ENCODE measurements around the gene TROAP. TPM values are rescaled to one million over a fixed set of nuclear protein-coding genes. Genes with fewer than 3 reads are reported as not detected.
A peak's percentile ranks its signal among the peaks of the same experiment; 100 is the strongest.

Gene TROAP, protein sequence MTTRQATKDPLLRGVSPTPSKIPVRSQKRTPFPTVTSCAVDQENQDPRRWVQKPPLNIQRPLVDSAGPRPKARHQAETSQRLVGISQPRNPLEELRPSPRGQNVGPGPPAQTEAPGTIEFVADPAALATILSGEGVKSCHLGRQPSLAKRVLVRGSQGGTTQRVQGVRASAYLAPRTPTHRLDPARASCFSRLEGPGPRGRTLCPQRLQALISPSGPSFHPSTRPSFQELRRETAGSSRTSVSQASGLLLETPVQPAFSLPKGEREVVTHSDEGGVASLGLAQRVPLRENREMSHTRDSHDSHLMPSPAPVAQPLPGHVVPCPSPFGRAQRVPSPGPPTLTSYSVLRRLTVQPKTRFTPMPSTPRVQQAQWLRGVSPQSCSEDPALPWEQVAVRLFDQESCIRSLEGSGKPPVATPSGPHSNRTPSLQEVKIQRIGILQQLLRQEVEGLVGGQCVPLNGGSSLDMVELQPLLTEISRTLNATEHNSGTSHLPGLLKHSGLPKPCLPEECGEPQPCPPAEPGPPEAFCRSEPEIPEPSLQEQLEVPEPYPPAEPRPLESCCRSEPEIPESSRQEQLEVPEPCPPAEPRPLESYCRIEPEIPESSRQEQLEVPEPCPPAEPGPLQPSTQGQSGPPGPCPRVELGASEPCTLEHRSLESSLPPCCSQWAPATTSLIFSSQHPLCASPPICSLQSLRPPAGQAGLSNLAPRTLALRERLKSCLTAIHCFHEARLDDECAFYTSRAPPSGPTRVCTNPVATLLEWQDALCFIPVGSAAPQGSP
- polyA plus RNA-seq (2011; rRNA removed) (11.8 and 24.8 TPM in 2 replicates), polyA minus RNA-seq (2011; rRNA and poly(A)+ RNA removed) (17.5 and 23.2 TPM in 2 replicates)

DNA sequence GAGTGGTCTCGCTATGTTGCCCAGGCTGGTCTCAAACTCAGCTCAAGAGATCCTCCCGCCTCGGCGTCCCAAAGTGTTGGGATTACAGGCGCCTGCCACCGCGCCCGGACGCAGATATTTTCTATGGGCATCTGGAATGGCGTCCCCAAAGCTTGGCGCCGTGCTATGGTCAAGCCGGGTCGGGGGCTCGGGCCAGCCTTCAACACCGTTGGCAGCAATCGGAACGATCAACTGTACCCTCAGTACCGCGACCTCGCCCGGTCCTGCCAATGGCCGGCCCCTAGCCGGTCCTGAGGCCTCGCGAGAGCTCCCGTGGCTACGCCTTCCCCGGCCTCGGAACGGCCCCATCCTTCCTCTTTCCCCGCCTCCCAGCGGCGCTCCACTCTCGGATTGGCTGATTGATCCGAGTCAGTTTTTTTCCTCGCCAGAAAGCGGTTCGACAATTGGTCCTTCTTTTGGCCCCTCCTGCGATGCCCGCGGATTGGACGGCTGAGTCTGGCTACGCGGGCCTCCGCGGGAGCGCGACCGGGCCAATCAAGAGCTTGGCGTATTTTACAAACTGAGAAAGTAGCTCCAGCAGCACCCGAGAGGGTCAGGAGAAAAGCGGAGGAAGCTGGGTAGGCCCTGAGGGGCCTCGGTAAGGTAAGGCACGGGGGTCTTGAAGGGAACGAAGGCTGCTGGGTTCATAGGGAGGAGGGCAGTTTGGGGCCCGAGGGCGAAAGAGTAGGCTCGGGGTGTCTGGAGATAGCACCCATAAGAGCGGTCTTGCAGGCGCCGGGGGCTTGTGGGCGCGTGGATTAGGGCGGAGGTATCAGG lies at the start of gene TROAP:
Gene TROAP (plus strand): TSS at position 548 of the 816 bp plus-strand sequence. CDS start 354 bp downstream, outside the sequence.
- no peaks in the 10 kb centered on the region for H3K27me3 ChIP-seq (ENCODE audit: control insufficient read depth, insufficient read depth, low read length)
- H3K36me3 ChIP-seq (ENCODE audit: control insufficient read depth, insufficient read depth, low read length) = no peaks in the 10 kb centered on the region
- CTCF ChIA-PET = interaction anchor here (0.7 to 2.7 kb wide), 10 partner anchors 9 to 235 kb away, joined by 3 to 23 read pairs (median 6); partner anchors contain the start of gene C1QL4
- TF ChIP-seq, protein P1, sequence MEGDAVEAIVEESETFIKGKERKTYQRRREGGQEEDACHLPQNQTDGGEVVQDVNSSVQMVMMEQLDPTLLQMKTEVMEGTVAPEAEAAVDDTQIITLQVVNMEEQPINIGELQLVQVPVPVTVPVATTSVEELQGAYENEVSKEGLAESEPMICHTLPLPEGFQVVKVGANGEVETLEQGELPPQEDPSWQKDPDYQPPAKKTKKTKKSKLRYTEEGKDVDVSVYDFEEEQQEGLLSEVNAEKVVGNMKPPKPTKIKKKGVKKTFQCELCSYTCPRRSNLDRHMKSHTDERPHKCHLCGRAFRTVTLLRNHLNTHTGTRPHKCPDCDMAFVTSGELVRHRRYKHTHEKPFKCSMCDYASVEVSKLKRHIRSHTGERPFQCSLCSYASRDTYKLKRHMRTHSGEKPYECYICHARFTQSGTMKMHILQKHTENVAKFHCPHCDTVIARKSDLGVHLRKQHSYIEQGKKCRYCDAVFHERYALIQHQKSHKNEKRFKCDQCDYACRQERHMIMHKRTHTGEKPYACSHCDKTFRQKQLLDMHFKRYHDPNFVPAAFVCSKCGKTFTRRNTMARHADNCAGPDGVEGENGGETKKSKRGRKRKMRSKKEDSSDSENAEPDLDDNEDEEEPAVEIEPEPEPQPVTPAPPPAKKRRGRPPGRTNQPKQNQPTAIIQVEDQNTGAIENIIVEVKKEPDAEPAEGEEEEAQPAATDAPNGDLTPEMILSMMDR (IDR thresholded peaks at IDR 0.05; ENCODE audit: insufficient read depth, low read depth, low read length) = no peak
- peak within 1 kb of the TSS; percentile 57 for H3K4me3 ChIP-seq (ENCODE audit: low read depth, low read length)
- POLR2A ChIA-PET = interaction anchor here (0.6 to 0.7 kb wide), 4 partner anchors 9 to 233 kb away, joined by 3 read pairs; partner anchors contain the start of gene SPATS2
- DNase-seq (ENCODE audit: low read depth) = peak; percentile 91

DNA sequence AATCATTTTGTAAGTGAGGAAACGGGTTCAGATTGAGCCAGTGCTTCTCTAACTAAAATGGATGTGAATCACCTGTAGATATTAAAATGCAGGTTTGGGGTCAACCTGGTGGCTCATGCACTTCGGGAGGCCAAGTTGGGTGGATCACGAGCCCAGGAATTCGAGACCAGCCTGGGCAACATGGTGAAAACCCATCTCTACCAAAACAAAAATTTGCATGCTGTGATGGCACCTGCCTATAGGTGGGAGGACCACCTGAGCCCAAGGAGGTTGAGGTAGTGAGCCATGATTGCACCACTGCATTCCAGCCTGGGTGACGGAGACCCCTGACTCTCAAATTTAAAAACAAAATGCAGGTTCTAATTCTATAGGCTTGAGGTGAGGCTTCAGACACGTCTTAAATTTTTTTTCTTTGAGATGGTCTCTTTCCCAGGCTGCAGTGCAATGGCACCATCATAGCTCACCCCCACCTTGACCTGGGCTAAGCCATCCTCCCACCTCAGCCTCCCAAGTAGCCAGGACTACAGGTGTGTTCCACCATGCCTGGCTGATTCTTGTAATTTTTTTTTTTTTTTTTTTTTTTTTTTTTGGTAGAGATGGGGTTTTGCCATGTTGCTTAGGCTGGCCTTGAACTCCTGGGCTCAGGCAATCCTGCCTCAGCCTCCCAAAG lies 49.2 kb upstream of the TROAP start:
- DNase-seq (ENCODE audit: low read depth) = no peak
- H3K36me3 ChIP-seq (ENCODE audit: control insufficient read depth, insufficient read depth, low read length) = peaks cover 26% of the 10 kb centered on the region
- ChIA-PET POLR2A (no interaction called here), CTCF (interaction anchor here (1.4 kb wide), 1 partner anchor 24 kb away, joined by 4 read pairs; no protein-coding TSS in a partner anchor)
- H3K4me3 ChIP-seq (ENCODE audit: low read depth, low read length) = no peak overlapping the region
- H3K27me3 ChIP-seq (ENCODE audit: control insufficient read depth, insufficient read depth, low read length) = no peaks in the 10 kb centered on the region
- TF ChIP-seq, protein P1 (IDR thresholded peaks at IDR 0.05; ENCODE audit: insufficient read depth, low read depth, low read length) = no peak

DNA sequence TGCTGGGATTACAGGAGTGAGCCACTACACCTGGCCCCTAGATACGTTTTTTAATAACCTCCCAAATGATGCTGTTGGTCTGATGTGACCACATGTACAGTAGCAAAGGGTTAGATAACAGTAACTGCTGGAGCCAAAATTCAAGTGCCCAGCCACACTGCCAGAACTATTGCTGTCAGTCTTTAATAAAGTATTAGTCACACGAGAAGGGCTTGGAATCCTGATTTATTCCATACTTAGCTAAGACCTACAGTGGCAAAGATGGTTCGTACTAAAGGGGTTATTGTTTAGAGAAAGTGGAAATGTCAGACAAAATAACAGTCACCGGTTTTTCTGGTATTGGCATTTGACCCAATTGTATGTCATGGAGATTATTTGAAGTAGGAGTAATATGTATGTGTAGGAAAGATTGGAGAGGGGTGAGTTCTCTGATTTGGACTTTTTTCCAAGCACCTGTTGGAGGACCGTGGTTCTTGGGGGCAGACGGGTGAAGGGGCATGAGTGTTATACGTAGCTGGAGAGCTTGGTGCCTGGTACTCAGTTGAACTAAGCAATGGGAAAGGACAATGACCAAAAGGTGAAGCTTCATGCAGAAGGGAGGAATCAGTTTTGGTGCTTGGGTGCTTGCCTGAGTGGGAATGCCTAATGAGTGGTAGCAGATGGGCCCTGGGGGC lies 48.5 kb upstream of the TROAP start:
- POLR2A ChIA-PET = no interaction called here
- no peak overlapping the region for H3K4me3 ChIP-seq (ENCODE audit: low read depth, low read length)
- H3K36me3 ChIP-seq (ENCODE audit: control insufficient read depth, insufficient read depth, low read length) = peaks cover 25% of the 10 kb centered on the region
- no peak for DNase-seq (ENCODE audit: low read depth)
- CTCF ChIA-PET = interaction anchor here (1.2 to 1.4 kb wide), 2 partner anchors 23 to 58 kb away, joined by 3 to 4 read pairs; no protein-coding TSS in a partner anchor
- H3K27me3 ChIP-seq (ENCODE audit: control insufficient read depth, insufficient read depth, low read length) = no peaks in the 10 kb centered on the region
- TF ChIP-seq, protein P1 (IDR thresholded peaks at IDR 0.05; ENCODE audit: insufficient read depth, low read depth, low read length) = no peak
